HG03354 (cell line): ENCODE results near the gene NT5DC2.

ENCODE experiments used
- ATAC-seq: cut with Tn5 transposase; IDR thresholded peaks from one replicate; pipeline ENCODE4 v1.9.1; 2021; ENCODE audit warnings: mild to moderate bottlenecking; ENCODE audit not compliant: unreplicated experiment, poor library complexity, severe bottlenecking

NT5DC2 gene

DNA sequence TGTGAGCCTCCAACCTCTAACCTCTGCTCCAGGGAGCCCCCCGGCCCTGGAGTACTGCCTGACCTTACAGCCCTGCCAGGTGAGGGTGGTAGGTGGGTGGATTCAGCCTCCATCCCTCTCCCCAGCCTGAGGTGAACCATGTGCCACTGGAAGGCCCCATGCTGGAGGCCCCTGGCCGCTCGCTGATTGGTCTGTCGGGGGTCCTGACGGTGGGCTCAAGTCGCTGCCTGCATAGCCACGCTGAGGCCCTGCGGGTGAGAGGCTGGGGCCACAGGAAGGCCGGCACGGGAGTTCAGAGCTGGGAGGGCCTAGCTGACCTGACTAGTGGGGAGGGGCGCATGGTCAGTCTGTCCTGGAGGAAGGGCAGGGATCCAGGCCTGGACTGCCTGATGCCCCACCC lies 19.1 kb downstream of the NT5DC2 start:
- ATAC-seq, result no peak

DNA sequence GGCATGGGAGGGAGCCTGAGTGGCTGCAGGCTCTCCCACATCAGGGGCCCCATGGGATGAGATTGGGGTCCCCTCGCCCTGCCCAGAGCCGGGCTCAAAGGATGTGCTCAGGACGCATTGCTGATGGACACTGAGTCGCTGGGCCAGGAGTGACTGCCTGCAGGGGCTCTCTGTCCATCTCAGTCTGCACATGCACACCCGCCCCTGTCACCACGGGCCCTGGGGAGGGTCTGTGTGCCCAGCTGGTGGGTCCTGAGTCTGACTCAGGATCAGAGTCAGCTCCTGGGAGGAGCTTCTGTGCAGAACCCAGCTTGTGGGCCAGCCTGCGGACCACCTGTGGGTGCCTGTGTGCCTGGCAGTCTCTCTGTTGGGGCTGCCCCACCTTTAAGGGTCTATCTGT lies 20.4 kb downstream of the NT5DC2 start:
- no peak for ATAC-seq

- no peak for ATAC-seq
Measured at GRCh38 chr3:52512727-52513126, 20.9 kb downstream of the NT5DC2 start.

GRCh38 chr3:52512105-52512504 lies 21.6 kb downstream of the NT5DC2 start:
- ATAC-seq, result no peak

- ATAC-seq, result no peak
Measured at GRCh38 chr3:52511509-52511908, 22.1 kb downstream of the NT5DC2 start.

DNA sequence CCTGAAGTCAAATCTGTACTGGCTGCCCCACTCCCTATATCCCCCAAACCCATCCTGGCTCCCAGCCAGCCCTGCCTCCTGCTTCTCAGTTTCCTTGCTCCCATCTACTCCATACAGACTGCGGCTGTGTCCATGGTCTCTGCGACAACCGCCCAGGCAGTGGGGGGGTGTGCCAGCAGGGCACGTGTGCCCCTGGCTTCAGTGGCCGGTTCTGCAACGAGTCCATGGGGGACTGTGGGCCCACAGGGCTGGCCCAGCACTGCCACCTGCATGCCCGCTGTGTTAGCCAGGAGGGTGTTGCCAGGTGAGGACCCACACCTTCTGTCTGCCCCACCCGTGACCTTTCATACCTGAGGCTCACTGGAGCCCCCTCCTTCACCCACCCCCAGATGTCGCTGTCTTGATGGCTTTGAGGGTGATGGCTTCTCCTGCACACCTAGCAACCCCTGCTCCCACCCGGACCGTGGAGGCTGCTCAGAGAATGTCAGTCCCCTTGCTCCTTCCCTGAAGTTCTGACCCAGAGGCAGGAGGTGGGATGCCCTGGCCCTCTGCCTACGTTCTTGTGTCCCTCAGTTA lies 23.8 kb downstream of the NT5DC2 start:
- no peak for ATAC-seq

GRCh38 chr3:52507359-52507758 lies 26.3 kb downstream of the NT5DC2 start:
- ATAC-seq, result no peak

DNA sequence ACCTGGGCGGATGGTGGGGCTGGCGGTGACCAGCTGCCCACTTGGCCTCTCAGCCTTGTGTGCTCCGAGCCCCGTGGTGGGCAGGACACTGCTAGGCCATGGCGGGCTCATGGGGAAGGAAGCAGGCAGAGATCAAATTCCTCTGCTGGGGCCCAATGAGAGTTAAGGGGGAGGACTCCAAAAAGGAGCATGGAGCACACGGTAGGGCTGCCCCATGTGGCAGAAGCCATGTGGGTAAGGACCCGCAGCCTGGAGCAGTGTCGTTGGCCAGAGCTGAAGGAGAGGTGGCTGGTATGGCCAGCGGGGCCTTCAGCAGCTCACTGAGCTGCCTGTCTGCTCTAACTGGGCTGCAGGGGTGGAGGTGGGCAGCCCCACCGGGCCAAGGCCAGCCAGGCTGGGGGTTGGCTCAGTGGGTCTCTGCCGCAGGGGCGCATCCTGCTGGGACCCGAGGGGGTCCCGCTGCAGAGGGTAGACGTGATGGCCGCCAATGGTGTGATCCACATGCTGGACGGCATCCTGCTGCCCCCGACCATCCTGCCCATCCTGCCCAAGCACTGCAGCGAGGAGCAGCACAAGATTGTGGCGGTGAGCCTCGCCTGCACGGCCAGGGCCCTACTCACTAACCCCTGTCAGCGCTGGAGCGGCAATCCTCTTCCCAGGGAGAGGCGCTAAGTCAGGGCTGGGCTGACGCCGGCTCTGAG lies 27.2 kb downstream of the NT5DC2 start:
- ATAC-seq, result no peak

DNA sequence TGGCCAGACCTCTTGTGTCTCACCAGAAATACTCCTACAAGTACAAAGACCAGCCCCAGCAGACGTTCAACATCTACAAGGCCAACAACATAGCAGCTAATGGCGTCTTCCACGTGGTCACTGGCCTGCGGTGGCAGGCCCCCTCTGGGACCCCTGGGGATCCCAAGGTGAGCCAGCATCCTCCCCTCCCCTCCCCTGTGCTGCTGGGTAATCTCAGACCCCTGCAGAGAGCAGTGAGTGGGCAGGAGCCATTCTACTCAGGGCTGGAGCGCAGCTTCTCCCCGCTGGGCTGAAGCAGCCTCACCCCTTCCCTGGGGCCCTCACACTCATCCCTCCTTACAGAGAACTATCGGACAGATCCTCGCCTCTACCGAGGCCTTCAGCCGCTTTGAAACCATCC lies 28.7 kb downstream of the NT5DC2 start:
- no peak for ATAC-seq

DNA sequence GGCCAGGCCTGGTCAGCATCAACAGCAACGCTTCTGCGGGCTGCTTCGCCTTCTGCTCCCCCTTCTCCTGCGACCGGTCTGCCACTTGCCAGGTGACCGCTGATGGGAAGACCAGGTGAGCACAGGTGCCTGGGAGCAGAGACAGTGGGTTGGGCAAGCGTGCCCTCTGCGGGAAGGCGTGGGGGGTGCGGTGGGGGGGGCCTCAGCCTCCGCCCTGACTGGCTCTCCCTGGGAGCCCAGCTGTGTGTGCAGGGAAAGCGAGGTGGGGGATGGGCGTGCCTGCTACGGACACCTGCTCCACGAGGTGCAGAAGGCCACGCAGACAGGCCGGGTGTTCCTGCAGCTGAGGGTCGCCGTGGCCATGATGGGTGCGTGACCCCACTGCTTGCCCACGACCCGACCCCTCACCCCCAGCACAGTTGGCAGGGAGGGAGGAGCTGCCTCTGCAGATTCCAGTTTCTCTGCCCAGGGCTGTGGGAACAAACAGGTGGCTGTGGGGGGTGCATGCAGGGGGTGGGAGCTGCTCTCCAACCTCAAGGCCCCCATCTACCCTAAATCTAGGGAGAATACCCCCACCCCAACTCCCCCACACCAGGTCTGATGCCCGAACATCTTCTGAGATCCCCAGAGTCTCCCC lies 29.8 kb downstream of the NT5DC2 start:
- no peak for ATAC-seq

DNA sequence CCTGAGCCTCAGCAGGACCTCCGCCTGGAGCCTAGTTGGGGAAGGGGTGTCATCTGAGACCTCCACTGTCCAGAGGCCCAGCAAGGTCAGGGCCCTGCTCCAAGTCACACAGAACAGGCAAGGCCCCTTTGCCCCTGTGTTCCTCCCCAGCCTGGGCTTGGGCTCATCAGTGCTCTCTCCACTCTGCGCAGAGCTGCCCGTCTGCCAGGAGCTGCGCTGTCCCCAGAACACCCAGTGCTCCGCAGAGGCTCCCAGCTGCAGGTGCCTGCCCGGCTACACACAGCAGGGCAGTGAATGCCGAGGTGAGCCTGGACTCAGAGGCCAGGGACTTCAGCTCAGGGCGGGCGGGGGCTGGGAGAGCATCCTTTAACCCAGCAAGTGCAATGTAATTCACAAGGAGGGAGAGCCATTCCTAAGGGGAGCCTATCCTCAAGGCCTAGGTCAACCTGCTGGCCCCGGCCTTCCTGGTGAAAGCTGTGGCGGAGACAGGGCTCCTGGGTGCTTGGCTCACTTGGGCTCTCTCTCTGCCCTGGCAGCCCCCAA lies 30.8 kb downstream of the NT5DC2 start:
- no peak for ATAC-seq

DNA sequence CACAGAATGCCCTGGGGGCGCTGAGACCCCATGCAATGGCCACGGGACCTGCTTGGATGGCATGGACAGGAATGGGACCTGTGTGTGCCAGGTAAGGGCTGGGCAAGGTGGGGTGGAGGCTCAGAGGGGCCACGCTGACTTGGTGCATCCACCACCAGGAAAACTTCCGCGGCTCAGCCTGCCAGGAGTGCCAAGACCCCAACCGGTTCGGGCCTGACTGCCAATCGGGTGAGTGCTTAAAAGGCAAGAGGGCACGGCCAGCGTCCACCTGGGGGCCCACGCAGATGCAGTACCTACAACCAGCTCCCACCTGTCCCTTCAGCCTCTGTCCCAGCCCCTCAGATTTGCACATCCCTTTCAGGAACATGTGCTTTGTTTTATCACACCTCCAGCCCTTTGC lies 31.7 kb downstream of the NT5DC2 start:
- no peak for ATAC-seq

DNA sequence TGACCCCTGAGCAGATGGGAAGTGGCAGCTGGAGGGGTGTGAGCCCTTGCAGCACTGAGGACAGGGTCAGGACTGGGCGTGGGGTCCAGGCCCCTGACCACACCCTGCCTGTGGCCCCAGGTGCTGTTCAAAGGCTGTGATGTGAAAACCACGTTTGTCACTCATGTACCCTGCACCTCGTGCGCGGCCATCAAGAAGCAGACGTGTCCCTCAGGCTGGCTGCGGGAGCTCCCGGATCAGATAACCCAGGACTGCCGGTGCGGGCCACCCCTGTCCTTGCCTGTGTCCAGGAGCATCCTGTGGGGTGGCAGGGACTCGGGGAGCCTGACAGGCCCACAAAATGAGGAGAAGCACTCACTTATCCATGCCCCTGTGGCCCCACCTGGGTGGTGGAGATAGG lies 32.6 kb downstream of the NT5DC2 start:
- ATAC-seq, result no peak

DNA sequence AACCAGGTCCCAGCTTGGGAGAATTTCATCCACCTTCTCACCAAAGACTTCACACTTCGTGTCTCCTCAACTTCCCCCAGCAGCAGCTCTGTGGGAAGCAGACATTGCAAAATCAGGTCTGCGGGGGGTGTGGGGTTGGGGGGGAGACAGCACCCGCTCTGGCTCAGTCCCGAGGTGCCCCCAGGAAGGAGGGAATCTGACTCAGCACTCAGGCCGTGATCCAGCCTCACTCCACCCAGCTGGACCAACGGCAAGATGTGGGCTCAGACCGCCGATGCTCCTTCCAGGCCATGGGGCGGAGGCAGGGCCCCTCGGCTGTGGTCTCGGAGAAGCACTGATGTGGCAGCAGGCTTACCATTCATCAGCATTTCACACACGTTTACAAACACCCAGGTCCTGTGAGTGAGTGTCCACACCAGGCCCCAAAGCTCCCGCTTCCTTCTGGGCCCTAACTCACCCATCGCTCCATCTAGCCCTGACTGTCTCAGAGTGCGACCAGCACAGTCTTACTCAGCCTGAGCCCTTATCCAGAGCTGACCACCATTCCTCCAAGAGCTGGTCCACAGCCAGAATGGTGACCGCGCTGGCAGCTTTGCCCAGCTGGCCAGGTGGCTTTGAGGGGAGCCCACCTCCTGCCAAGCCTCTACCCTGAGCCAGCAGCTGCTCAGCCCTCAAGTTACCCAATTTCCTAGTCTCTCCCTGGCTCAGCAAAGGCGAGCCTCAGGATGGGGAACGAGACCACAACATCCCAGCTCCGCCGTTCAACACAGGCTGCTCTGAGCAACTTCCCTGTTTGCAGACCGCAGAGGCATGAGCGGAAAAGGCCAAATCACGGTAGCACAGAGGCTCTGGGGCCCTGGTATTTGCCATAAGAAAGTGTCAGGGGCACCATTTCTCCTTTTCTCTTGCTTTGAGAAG lies 35.3 kb downstream of the NT5DC2 start:
- no peak for ATAC-seq

DNA sequence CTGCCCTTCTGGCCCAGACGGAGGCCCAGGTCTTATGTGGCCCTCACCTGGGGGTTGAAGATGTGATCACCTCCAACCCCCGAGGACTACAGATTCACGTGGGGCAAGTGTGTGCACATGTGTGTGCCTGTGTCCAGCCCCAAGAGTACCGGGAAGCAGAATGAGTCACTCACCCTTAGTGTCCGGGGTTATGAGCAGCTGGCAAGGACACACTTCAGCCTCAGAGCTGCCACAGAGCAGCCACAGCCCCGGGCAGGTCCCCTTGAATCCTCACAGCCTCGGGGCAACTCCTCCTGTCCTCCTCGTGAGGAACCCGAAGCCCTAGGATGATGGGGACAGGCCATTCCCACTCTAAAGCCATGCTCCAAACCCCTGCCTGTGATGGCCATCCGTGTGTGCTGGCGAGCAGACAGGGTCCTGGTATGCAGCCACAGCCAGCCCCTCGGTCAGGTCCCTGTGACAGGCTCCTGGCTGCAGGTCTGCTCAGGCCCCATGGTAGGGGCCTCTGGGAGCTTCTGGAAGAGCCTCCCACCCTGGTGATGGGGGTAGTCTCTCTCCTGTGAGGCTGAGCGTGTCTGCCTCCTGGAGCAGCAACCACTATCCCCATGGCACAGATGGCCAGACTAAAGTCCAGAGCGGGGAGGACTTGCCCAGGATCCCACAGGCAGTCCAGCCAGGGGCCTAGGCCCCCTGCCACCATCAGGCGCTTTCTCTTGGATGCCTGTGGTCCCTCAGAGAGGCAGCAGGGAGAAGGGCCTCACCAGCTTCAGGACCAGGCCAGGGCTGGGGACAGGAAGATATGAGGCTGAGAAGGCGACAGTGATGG lies 37.7 kb downstream of the NT5DC2 start:
- ATAC-seq, result no peak

- ATAC-seq, result no peak
Measured at GRCh38 chr3:52494886-52495495, 38.7 kb downstream of the NT5DC2 start, which contains the start of gene STAB1. TSS of gene STAB1 (plus strand) at chr3:52495338. CDS start at chr3:52495414, 76 bp downstream.

GRCh38 chr3:52494445-52494844 lies 39.2 kb downstream of the NT5DC2 start:
- no peak for ATAC-seq

- ATAC-seq, result no peak
Measured at GRCh38 chr3:52493232-52494017, 40.2 kb downstream of the NT5DC2 start.
